ENCODE data around the gene UMODL1. TPM values are rescaled to one million over a fixed set of nuclear protein-coding genes. Genes with fewer than 3 reads are reported as not detected.
A peak's percentile ranks its signal among the peaks of the same experiment; 100 is the strongest.

Gene UMODL1
- total and polyA plus RNA-seq, 10 of the 15 experiments (the other 5 are each of a cell fraction or from before 2014, with no cell fraction given), result 0.01 to 0.11 (median 0.03) TPM; not detected in 5

DNA sequence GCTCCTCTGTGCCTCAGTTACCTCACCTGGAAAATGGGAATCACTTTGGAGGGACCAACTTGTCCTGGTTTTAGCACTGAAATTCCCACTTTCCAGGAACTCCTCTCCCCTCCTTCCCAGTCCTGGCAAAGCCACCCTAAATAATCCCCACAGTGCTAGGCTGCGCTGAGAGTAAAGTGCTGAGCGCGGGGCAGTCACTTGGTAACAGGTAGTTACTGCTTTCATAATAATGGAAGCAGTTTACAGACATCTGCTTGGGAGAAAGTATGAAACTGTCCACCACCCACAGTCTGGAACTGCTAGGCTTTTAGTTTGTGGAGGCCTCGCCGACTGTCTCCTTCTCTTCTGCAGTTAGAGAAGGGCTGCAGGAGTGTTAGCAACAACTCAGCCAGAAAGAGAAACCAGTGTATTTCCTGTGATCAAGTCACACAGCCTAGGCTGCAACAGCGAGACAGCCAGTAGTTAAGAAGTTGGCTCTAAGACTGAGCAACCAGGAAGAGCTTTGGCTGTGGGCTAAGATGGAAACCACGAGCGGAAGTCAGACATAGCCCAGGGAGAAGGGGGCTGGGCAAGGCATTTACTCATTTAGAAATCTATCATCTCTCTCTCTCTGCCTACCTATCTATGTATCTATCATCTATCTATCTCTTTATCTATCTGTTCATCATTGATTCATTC, 117.0 kb downstream of the UMODL1 start (continued):
- TF ChIP-seq, protein P1, sequence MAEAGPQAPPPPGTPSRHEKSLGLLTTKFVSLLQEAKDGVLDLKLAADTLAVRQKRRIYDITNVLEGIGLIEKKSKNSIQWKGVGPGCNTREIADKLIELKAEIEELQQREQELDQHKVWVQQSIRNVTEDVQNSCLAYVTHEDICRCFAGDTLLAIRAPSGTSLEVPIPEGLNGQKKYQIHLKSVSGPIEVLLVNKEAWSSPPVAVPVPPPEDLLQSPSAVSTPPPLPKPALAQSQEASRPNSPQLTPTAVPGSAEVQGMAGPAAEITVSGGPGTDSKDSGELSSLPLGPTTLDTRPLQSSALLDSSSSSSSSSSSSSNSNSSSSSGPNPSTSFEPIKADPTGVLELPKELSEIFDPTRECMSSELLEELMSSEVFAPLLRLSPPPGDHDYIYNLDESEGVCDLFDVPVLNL (IDR thresholded peaks at IDR 0.05; ENCODE audit: low read depth, low read length), result no peak
- TF ChIP-seq PAX5 (IDR thresholded peaks at IDR 0.05; ENCODE audit: borderline replicate concordance, low read depth, low read length) (peak; percentile 45; the same call in 1 of the 2 replicates), NFIC (IDR thresholded peaks at IDR 0.05; ENCODE audit: low read depth, low read length) (peak; percentile 72)

DNA sequence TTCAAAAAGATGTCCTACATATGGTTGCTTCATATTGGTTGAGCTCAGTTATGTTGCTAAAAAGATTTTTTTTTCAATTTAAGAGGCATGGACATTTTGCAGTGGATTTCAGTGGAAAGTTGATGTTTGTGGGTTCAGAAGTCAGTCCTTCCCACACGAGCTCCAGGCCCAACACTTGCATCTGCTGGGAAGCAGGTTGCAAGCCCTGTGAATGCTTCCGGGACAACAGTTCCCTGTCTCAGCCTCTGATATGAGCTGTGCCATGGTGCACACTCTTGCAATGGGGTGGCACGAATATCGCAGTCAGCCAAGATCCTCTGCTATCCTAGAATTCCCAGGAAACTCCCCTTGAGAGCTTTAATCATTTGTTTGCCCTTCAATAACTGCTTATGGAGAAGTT, 117.5 kb downstream of the UMODL1 start:
- no peak for TF ChIP-seq ZSCAN29 (IDR thresholded peaks at IDR 0.05)
- peak; percentile 0 for TF ChIP-seq SKIL (IDR thresholded peaks at IDR 0.05; ENCODE audit: low read depth, poor library complexity, severe bottlenecking)
- TF ChIP-seq ELK1 (IDR thresholded peaks at IDR 0.05; ENCODE audit: low read depth, low read length), result 0 out of 2 replicates have a peak, but pooled peaks have one; percentile 21
- TF ChIP-seq CHD1 (IDR thresholded peaks at IDR 0.05; ENCODE audit: low read depth, low read length), result no peak
- no peak for TF ChIP-seq SREBF2 (IDR thresholded peaks at IDR 0.05; ENCODE audit: low read length)
- Histone ChIP-seq H3K4me1 (ENCODE audit: control insufficient read depth, insufficient read depth, low read length) (peaks cover 19% of the 10 kb centered on the region), H3K27ac (ENCODE audit: control insufficient read depth, insufficient read depth) (peak overlapping the region; percentile 38; the same call in 1 of the 2 replicates), H3K4me3 (no peak overlapping the region), H3K9ac (ENCODE audit: control insufficient read depth, insufficient read depth, low read length) (no peak overlapping the region), H3K79me2 (ENCODE audit: control insufficient read depth, insufficient read depth, low read length) (no peaks in the 10 kb centered on the region), H3K27me3 (replicated peaks in 1 of 2; ENCODE audit: control insufficient read depth in 2 of 2, insufficient read depth in 2 of 2, low read length in 1 of 2) (no peaks in the 10 kb centered on the region), H2AFZ (ENCODE audit: control insufficient read depth, low read depth, low read length) (peak overlapping the region; percentile 88), H3K4me2 (ENCODE audit: control insufficient read depth, insufficient read depth) (peak overlapping the region; percentile 64), H3K36me3 (ENCODE audit: control insufficient read depth in 2 of 2, insufficient read depth in 2 of 2, low read length in 1 of 2) (no peaks in the 10 kb centered on the region), H3K9me3 (replicated peaks; ENCODE audit: control insufficient read depth, insufficient read depth, low read length) (no peaks in the 10 kb centered on the region; the same call in 1 of the 3 replicates), H4K20me1 (ENCODE audit: control insufficient read depth, insufficient read depth) (no peaks in the 10 kb centered on the region; the same call in 1 of the 2 replicates)
- no TSS peak for BruUV-seq (replicated peaks)
- DNase-seq (ENCODE audit: low read depth, low spot score) (no peak), FAIRE-seq (no peak), ATAC-seq (no peak)
- RAD21 ChIA-PET (ENCODE audit: unreplicated experiment), result interaction anchor here (0.7 to 2.4 kb wide), 10 partner anchors 8 to 405 kb away, joined by 3 to 18 read pairs (median 4); partner anchors contain the start of gene ABCG1
- 10% methylated on average over 4 of the region's 4 CpGs for WGBS (ENCODE audit: insufficient coverage, insufficient replicate concordance, low lambda C conversion rate, missing lambda C conversion rate)
- intact Hi-C loops (cut with micrococcal nuclease; ENCODE audit: unreplicated experiment), result loop anchor here (5.0 kb wide), 1 partner anchor 44 kb away; no protein-coding TSS in a partner anchor
- CTCF ChIA-PET, result interaction anchor here (0.8 to 3.8 kb wide), 10 partner anchors 24 to 347 kb away, joined by 3 to 19 read pairs (median 4); no protein-coding TSS in a partner anchor
- in situ Hi-C loops (cut with MboI), result no loop called here
- POLR2A ChIA-PET, result interaction anchor here (0.8 to 1.7 kb wide), 8 partner anchors 10 to 46 kb away, joined by 3 to 14 read pairs (median 4); no protein-coding TSS in a partner anchor
- SMC1A ChIA-PET (ENCODE audit: uncharacterized antibody, unreplicated experiment), result interaction anchor here (0.9 to 3.6 kb wide), 16 partner anchors 8 to 114 kb away, joined by 3 to 23 read pairs (median 6); no protein-coding TSS in a partner anchor

Measured in GM12878 (cell line).